Erythroblast (primary cell): Measurements from ENCODE around the gene PCDHA6.

Source experiments
- GATA1 ChIP-seq: IDR thresholded peaks from 2 replicates; pipeline ENCODE4 v1.6.1; 2011; ENCODE audit warnings: low read depth, mild to moderate bottlenecking, control low read depth, low read length, moderate library complexity
- POLR2A ChIP-seq: IDR thresholded peaks from 2 replicates; pipeline ENCODE4 v1.6.1; 2011; ENCODE audit warnings: mild to moderate bottlenecking, low read length

DNA sequence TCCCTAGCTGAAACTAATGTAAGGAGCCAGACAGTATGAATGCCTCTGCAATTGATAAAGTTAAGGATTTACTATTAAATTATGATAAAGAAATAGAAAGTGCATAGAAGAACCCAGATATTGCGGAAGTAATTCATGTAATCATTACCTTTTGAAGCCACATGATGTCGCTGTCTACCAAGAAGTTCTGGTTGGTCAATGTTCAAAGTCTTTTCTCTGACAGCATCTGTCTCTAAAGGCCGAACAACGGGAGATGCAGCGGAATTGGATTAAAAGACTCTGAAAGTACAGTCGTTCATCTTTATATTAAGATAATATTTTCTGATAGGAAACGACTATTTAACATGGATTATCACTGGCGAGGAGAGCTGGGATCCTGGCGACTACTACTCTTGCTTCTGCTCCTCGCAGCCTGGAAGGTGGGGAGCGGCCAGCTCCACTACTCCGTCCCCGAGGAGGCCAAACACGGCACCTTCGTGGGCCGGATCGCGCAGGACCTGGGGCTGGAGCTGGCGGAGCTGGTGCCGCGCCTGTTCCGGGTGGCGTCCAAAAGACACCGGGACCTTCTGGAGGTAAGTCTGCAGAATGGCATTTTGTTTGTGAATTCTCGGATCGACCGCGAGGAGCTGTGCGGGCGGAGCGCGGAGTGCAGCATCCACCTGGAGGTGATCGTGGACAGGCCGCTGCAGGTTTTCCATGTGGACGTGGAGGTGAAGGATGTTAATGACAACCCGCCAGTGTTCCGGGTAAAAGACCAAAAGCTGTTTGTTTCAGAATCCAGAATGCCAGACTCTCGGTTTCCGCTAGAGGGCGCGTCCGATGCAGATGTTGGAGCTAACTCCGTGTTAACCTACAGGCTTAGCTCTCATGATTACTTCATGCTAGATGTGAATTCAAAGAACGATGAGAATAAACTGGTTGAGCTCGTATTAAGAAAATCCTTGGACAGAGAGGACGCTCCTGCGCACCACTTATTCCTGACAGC is 13.5 kb downstream of the PCDHA6 start, which contains the start of gene PCDHA8:
- TF ChIP-seq POLR2A = no peak
- no peak for TF ChIP-seq GATA1
